Measurements from ENCODE around the gene TMEM248. TPM values are rescaled to one million over a fixed set of nuclear protein-coding genes. Genes with fewer than 3 reads are reported as not detected.
"Not testable (repeated sequence)": the region's sequence is repeated elsewhere in the genome, so short reads cannot be mapped to it uniquely, and the experiment has no call there.

TMEM248 gene
- total RNA-seq, 1 donor from 2014 or later = 45.9 TPM

- DNase-seq (ENCODE audit: missing footprints) (no peak), ATAC-seq (no peak)
- intact Hi-C loops (cut with DNase I) = no loop called here
Observed at GRCh38 chr7:66905278-66905677, 15.7 kb upstream of the TMEM248 start.

- intact Hi-C loops (cut with DNase I) = no loop called here
- DNase-seq (ENCODE audit: missing footprints) = no peak
- ATAC-seq = no peak
Observed at GRCh38 chr7:66905689-66906088, 15.3 kb upstream of the TMEM248 start.

- ATAC-seq (no peak), DNase-seq (ENCODE audit: missing footprints) (no peak)
- intact Hi-C loops (cut with DNase I) = no loop called here
Observed at GRCh38 chr7:66907731-66908130, 13.3 kb upstream of the TMEM248 start.

DNA sequence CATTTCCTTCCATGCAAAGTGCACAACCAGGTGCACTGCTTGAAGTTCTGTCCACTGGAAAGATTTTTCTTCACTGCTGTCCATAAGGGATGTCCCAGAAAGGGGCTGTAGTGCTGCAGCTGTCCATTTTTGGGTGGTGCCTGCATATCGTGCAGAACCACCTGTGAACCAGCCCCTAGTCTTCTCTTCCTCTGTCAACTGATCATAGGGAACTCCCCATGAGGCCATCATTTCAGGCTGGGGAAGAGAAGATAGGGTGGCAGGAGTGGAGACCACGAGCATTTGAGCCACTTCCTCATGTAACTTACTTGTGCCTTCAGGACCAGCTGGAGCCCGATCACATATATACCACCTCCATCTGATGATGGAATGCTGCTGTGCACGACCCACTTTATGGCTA lies 12.4 kb upstream of the TMEM248 start:
- intact Hi-C loops (cut with DNase I); ATAC-seq; DNase-seq (ENCODE audit: missing footprints): not testable (repeated sequence)

DNA sequence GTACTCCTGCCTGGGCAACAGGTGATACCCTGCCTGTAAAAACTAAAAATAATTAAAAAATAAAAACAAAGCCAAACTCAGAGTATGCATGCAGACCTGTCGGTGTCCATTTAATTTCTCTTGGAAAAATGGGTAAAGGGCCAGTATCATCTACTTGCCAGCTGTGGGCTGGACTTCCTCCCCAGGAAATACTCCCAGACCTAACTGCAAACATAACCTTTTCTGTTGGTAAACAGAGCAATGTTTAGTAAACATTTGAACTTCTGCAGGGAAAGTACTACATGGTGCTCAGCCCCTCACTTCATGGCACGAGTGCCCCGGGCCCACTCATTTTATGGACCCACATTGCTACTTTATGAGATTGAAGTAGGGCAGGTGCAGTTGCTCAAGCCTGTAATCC lies 10.2 kb upstream of the TMEM248 start:
- intact Hi-C loops (cut with DNase I) = no loop called here
- ATAC-seq = no peak
- DNase-seq (ENCODE audit: missing footprints) = no peak

DNA sequence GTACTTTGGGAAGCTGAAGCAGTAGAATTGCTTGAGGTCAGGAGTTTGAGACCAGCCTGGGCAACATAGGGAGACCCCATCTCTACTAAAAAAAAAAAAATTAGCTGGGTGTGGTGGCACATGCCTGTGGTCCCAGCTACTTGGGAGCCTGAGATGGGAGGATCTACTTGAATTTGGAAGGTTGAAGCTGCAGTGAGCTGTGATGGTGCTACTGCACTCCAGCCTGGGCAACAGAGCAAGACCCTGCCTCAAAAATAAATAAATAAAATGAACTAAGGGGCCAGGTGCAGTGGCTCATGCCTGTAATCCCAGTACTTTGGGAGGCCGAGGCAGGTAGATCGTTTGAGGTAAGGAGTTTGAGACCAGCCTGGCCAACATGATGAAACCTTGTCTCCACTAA lies 9.8 kb upstream of the TMEM248 start:
- DNase-seq (ENCODE audit: missing footprints); ATAC-seq; intact Hi-C loops (cut with DNase I): not testable (repeated sequence)

- intact Hi-C loops (cut with DNase I) = no loop called here
- no peak for DNase-seq (ENCODE audit: missing footprints)
- no peak for ATAC-seq
Observed at GRCh38 chr7:66912195-66912594, 8.8 kb upstream of the TMEM248 start.

DNA sequence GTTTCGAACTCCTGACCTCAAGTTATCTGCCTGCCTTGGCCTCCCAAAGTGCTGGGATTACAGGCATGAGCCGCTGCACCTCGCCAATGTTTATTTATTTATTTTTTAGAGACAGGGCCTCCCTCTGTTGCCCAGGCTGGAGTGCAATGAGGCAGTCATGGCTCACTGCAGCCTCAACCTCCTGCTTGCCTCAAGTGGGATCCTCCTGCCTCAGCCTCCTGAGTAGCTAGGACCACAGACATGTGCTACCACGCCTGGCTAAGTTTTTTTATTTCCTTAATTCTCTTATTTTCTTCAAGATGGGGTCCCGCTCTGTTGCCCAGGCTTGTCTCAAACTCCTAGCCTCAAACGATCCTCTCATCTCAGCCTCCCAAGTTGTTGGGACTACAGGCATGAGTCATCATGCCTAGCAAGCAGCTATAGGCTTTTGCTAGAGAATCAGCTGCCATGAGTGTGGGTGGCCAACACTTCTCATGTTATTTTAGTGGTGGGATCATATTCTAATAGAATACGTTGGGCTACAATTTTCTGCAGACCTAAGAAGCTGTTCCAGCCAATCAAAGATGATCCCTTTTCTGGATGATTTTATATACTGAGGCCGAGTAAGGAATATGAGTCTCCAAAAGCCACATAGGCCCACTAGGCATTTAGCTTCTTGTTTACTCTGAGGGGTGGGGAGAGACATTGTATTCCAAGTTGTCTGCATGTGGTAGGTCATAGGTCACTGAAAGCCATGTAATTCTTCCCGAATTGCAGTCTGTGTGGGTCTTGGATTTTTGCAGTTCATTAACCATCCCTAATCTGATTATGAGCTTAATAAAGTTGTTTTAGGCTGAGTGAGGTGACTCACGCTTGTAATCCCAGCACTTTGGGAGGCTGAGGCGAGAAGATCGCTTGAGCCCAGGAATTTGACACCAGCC lies 7.6 kb upstream of the TMEM248 start:
- ATAC-seq (no peak), DNase-seq (ENCODE audit: missing footprints) (no peak)
- intact Hi-C loops (cut with DNase I) = no loop called here

GRCh38 chr7:66917904-66918303 lies 3.1 kb upstream of the TMEM248 start:
- ATAC-seq; intact Hi-C loops (cut with DNase I); DNase-seq (ENCODE audit: missing footprints): not testable (repeated sequence)

GRCh38 chr7:66919304-66919703 lies 1.7 kb upstream of the TMEM248 start:
- DNase-seq (ENCODE audit: missing footprints) (no peak), ATAC-seq (no peak)
- intact Hi-C loops (cut with DNase I) = no loop called here

DNA sequence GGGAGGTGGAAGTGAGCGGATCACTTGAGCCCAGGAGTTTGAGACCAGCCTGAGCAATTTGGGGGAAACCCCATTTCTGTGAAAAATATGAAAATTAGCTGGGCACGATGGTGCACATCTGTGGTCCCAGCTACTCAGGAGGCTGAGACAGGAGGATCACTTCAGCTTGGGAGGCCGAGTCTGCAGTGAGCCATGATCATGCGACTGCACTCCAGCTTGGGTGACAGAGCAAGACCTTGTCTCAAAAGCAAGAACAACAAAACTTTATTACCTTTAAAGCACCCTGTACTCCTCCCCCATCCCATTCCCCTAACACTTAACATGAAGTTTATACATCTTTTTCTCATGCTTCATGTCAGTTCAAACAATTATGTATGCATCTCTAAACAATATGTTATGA lies 1.3 kb upstream of the TMEM248 start:
- intact Hi-C loops (cut with DNase I) = loop anchor here (2.0 to 10.0 kb wide), 2 partner anchors 75 kb away; partner anchors contain the start of gene SBDS
- ATAC-seq (no peak), DNase-seq (ENCODE audit: missing footprints) (no peak)

GRCh38 chr7:66920256-66920655 lies 769 bp upstream of the TMEM248 start:
- DNase-seq (ENCODE audit: missing footprints) (no peak), ATAC-seq (no peak)
- intact Hi-C loops (cut with DNase I) = loop anchor here (2.0 to 10.0 kb wide), 2 partner anchors 75 kb away; partner anchors contain the start of gene SBDS

- ATAC-seq = peak; percentile 37
- intact Hi-C loops (cut with DNase I) = loop anchor here (2.0 to 10.0 kb wide), 2 partner anchors 73 to 77 kb away; partner anchors contain the start of gene SBDS
Observed at GRCh38 chr7:66921396-66921917, 432 bp downstream of the TMEM248 start.

DNA sequence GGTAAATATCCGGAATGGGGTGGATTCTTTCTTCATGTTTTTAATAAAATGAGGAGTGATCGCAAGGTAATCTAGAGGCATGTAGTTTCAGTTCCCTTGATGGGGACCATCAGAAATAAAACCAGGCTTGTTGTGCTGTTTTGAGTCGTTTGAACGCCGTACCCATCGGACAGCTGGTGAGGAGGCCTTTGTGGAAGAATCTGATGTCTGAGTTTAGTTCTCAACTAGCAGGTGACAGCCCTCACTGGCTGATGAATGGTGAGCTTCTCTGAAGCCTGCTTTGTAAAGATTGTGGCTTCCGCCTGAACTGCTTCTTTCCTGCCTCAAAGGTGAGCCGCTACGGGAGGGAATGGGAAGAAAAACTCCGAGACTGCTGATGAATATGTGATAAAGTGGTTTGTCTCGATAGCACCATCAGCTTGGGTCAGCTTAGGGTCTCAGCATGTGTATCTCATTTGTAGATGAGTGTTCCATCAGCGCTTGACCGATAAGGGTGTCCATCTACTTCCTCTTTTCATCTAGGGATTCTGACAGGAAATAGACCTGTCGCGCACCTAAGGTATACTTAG lies 977 bp downstream of the TMEM248 start:
- ATAC-seq (no peak), DNase-seq (ENCODE audit: missing footprints) (no peak)
- intact Hi-C loops (cut with DNase I) = loop anchor here (2.0 to 10.0 kb wide), 2 partner anchors 73 to 77 kb away; partner anchors contain the start of gene SBDS

More at GRCh38 chr7:66921396-66921917, 432 bp downstream of the TMEM248 start:
- DNase-seq (ENCODE audit: missing footprints) = no peak

DNA sequence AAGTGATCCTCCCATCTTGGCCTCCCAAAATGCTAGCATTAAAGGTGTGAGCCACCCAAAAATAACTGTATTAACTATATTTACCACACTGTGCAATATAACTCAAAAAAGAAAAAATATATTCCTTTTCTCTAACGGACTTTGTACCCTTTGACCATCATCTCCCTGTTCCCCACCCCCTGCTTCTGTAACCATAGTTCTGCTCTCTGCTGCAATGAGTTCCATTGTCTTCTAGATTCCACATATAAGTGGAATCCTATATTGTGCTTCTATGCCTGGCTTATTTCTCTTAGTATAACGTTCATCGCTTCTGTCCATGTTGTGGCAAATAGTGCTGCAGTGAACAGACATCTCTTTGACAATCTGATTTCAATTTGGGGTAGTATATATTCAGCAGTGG lies 4.2 kb downstream of the TMEM248 start:
- DNase-seq (ENCODE audit: missing footprints) = no peak
- no peak for ATAC-seq
- intact Hi-C loops (cut with DNase I) = loop anchor here (10.0 kb wide), 1 partner anchor 80 kb away; no protein-coding TSS in a partner anchor

DNA sequence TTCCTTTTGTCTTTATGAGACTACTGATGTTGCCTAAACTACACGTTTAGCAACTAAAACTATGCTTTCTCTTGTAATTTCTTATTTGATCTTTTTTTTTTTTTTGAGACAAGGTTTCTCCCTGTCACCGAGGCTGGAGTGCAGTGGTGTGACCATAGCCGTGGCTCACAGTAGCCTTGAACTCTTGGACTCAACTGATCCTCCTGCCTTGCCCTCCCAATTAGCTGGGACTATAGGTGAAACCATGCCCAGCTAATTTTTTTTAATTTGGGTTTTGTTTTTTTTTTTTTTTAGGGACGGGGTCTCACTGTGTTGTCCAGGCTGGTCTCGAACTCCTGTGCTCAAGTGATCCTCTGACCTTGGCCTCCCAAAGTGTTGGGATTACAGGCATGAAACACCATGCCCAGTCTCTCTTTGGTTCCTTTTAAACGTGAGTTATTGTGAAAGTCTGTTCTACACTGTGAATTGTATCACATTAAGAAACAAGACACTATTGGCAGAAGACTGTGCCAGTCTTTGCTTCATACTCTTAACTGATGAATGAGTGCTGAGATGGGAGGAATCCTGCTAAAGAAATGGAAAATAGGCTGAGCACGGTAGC lies 6.4 kb downstream of the TMEM248 start:
- intact Hi-C loops (cut with DNase I) = loop anchor here (10.0 kb wide), 1 partner anchor 83 kb away; no protein-coding TSS in a partner anchor
- DNase-seq (ENCODE audit: missing footprints) (no peak), ATAC-seq (no peak)

DNA sequence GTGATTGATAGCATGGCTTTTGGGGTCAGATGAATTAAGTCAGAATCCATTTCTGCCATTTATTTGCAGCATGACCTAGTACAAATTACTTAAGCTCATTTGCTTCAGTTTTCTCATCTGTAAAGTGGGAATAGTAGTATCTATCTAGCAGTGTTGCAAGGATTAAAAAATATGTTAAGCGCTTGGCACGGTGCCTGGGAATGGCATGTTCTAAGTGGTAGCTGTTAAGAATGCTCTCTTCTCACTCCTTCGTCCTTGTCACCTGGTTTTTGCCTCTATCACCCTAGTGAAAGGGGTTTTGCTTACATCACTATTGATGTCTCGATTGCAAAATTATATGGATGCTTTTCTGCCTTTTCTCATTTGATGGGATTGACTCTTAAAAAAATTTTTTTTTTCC lies 7.4 kb downstream of the TMEM248 start:
- DNase-seq (ENCODE audit: missing footprints) (no peak), ATAC-seq (peak; percentile 42)
- intact Hi-C loops (cut with DNase I) = loop anchor here (10.0 kb wide), 1 partner anchor 84 kb away; no protein-coding TSS in a partner anchor

- no peak for ATAC-seq
- intact Hi-C loops (cut with DNase I) = loop anchor here (10.0 kb wide), 1 partner anchor 84 kb away; no protein-coding TSS in a partner anchor
Observed at GRCh38 chr7:66929165-66929564, 8.1 kb downstream of the TMEM248 start.

GRCh38 chr7:66929935-66930334 lies 8.9 kb downstream of the TMEM248 start:
- intact Hi-C loops (cut with DNase I) = loop anchor here (10.0 kb wide), 1 partner anchor 85 kb away; no protein-coding TSS in a partner anchor

More at GRCh38 chr7:66929165-66929564, 8.1 kb downstream of the TMEM248 start:
- DNase-seq (ENCODE audit: missing footprints) = no peak

More at GRCh38 chr7:66929935-66930334, 8.9 kb downstream of the TMEM248 start:
- DNase-seq (ENCODE audit: missing footprints) = no peak
- no peak for ATAC-seq

Data from Right ventricle myocardium inferior (tissue), 1 donor.